ENCODE measurements around the gene ALK.

DNA sequence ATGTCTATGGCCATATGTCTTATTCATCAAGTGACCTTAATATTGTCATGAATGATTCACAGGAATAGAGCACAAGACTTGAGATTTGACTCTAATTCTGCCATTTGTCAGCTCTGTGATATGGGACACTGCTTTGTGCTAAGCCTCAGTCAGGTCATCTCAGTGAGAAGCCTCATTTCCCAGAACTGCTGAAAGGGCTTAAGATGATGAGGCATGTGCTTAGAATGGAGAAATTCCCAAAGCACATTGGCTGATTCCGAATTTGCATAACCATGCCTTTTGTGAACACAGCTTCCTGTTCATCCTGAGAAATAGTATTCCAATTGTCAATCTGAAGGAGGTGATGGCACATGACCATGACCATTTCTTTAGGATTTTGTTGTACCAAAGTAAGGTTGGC lies 218.1 kb downstream of the ALK start:
- TF ChIP-seq CTCF (conservative IDR thresholded peaks at IDR 0.05 in 1 of 2, IDR thresholded peaks at IDR 0.05 in 1 of 2; ENCODE audit: low read depth in 1 of 2, low read length in 2 of 2) (no peak), EZH2 (IDR thresholded peaks at IDR 0.05; ENCODE audit: low read length, missing control alignments) (no peak)
